H1 (cell line): ENCODE results near the gene KMT5C. TPM values are rescaled to one million over a fixed set of nuclear protein-coding genes. Genes with fewer than 3 reads are reported as not detected.

ENCODE experiments used
- CTCF ChIA-PET: fragments of 300-600 bp; sonication (Branson Sonifier 250); formaldehyde crosslinking; loops from one replicate; lab custom pipeline; 2021; ENCODE audit not compliant: partially characterized antibody; lab: Charles Lee
- POLR2A ChIA-PET: fragments of 300-600 bp; sonication (Branson Sonifier 250); formaldehyde crosslinking; loops from one replicate; lab custom pipeline; 2021; ENCODE audit warnings: inconsistent platforms; ENCODE audit not compliant: partially characterized antibody; lab: Charles Lee
- DNase-seq, 2 experiments: peaks; one replicate each; pipeline versions ENCODE4 v3.0.0 to v3.0.0-alpha.2; 2010 to 2022; ENCODE audit warnings: low spot score in 2 of 2, low read depth in 1 of 2, mixed read lengths in 1 of 2
- FAIRE-seq: peaks from 2 replicates; lab custom pipeline; 2011; peaks lifted over from hg19 to GRCh38; lab: Jason Lieb, UNC
- H2AFZ ChIP-seq: 2 replicates; pipeline ENCODE4 v1.8.1; 2012; ENCODE audit warnings: low read length, inconsistent platforms
- H2AK5ac ChIP-seq: 2 replicates; pipeline ENCODE4 v1.6.1; 2013; ENCODE audit warnings: low read depth, low read length
- H2BK120ac ChIP-seq: replicated peaks from 2 replicates; pipeline ENCODE3; 2013; ENCODE audit warnings: low read depth, low read length, inconsistent platforms
- H2BK12ac ChIP-seq: 2 replicates; pipeline ENCODE4 v1.6.1; 2013; ENCODE audit warnings: low read depth, low read length
- H2BK15ac ChIP-seq: 2 replicates; pipeline ENCODE4 v1.6.1; 2013; ENCODE audit warnings: low read length
- H2BK20ac ChIP-seq: 2 replicates; pipeline ENCODE4 v1.6.1; 2013; ENCODE audit warnings: low read length
- H2BK5ac ChIP-seq: 2 replicates; pipeline ENCODE4 v1.6.1; 2013; ENCODE audit warnings: low read depth, low read length
- H3K14ac ChIP-seq: 2 replicates; pipeline ENCODE4 v1.6.1; 2013; ENCODE audit warnings: inconsistent platforms; ENCODE audit not compliant: insufficient read length
- H3K18ac ChIP-seq: 2 replicates; pipeline ENCODE4 v1.6.1; 2013; ENCODE audit warnings: low read length; ENCODE audit errors: extremely low read depth
- H3K23ac ChIP-seq: 2 replicates; pipeline ENCODE4 v1.6.1; 2013; ENCODE audit warnings: inconsistent platforms; ENCODE audit not compliant: insufficient read length
- H3K23me2 ChIP-seq: 2 replicates; pipeline ENCODE4 v1.6.1; 2013; ENCODE audit warnings: low read depth, low read length
- H3K27ac ChIP-seq: 2 replicates; pipeline ENCODE4 v1.6.1; 2011; ENCODE audit warnings: low read depth, low read length, inconsistent platforms
- H3K27me3 ChIP-seq, 4 experiments: replicated peaks in 1 of 4; 1 replicate in 1 of 4; 2 replicates in 3 of 4; pipeline versions ENCODE4 v1.6.1 to v1.8.1; 2011 to 2013; ENCODE audit warnings: low read length in 3 of 4, mild to moderate bottlenecking in 3 of 4, inconsistent platforms in 2 of 4, mixed read lengths in 2 of 4, moderate library complexity in 1 of 4; ENCODE audit not compliant: control insufficient read depth in 3 of 4, insufficient read depth in 3 of 4; ENCODE audit errors: extremely low read depth in 1 of 4
- H3K36me3 ChIP-seq, 4 experiments: 2 replicates each; pipeline versions ENCODE4 v1.6.1 to v1.8.1; 2011 to 2013; ENCODE audit warnings: mild to moderate bottlenecking in 4 of 4, low read length in 3 of 4, moderate library complexity in 2 of 4, control low read depth in 1 of 4, inconsistent platforms in 1 of 4; ENCODE audit not compliant: insufficient read depth in 4 of 4, control insufficient read depth in 2 of 4
- H3K4ac ChIP-seq: replicated peaks from 2 replicates; pipeline ENCODE3; 2013; ENCODE audit warnings: low read length, low read depth, mixed read lengths, inconsistent platforms; ENCODE audit not compliant: insufficient read length
- H3K4me1 ChIP-seq, 4 experiments: replicated peaks in 1 of 4; 1 replicate in 1 of 4; 2 replicates in 3 of 4; pipeline versions ENCODE4 v1.6.1 to v1.8.1; 2011 to 2013; ENCODE audit warnings: low read length in 3 of 4, inconsistent platforms in 2 of 4, mixed read lengths in 1 of 4; ENCODE audit not compliant: insufficient read depth in 4 of 4, control insufficient read depth in 3 of 4
- H3K4me2 ChIP-seq, 2 experiments: 2 replicates each; pipeline versions ENCODE4 v1.6.1 to v1.8.1; 2011 to 2013; ENCODE audit warnings: low read depth in 2 of 2, low read length in 2 of 2, control low read depth in 1 of 2, inconsistent platforms in 1 of 2, mild to moderate bottlenecking in 1 of 2; ENCODE audit not compliant: insufficient read depth in 1 of 2
- H3K4me3 ChIP-seq, 4 experiments: fragments of 200-600, 300-600 bp in 1 of 4; sonication (generic), shearing (Covaris generic), sonication (Bioruptor Twin) in 1 of 4; 2 replicates each; pipeline versions ENCODE4 v1.5.1 to v1.8.1; 2011 to 2016; ENCODE audit warnings: low read length in 4 of 4, low read depth in 3 of 4, control low read depth in 2 of 4, inconsistent platforms in 2 of 4, mild to moderate bottlenecking in 2 of 4, mixed read lengths in 1 of 4, moderate library complexity in 1 of 4; ENCODE audit not compliant: insufficient read depth in 2 of 4; ENCODE audit errors: extremely low read depth in 1 of 4
- H3K56ac ChIP-seq: replicated peaks from 2 replicates; pipeline ENCODE3; 2013; ENCODE audit warnings: low read depth, mild to moderate bottlenecking, mixed read lengths, low read length, inconsistent platforms; ENCODE audit not compliant: insufficient read length
- H3K79me1 ChIP-seq: 2 replicates; pipeline ENCODE4 v1.6.1; 2013; ENCODE audit warnings: low read depth, low read length, control low read depth
- H3K79me2 ChIP-seq, 2 experiments: 2 replicates each; pipeline versions ENCODE4 v1.6.1 to v1.8.1; 2012 to 2013; ENCODE audit warnings: low read length in 2 of 2, mild to moderate bottlenecking in 2 of 2, inconsistent platforms in 1 of 2; ENCODE audit not compliant: insufficient read depth in 2 of 2, control insufficient read depth in 1 of 2
- H3K9ac ChIP-seq, 4 experiments: replicated peaks in 1 of 4; 1 replicate in 1 of 4; 2 replicates in 3 of 4; pipeline versions ENCODE4 v1.6.1 to v1.8.1; 2011 to 2013; ENCODE audit warnings: low read depth in 3 of 4, low read length in 3 of 4, control low read depth in 2 of 4, mild to moderate bottlenecking in 2 of 4, moderate library complexity in 2 of 4, inconsistent platforms in 1 of 4; ENCODE audit errors: extremely low read depth in 1 of 4
- H3K9me3 ChIP-seq, 2 experiments: 2 replicates each; pipeline versions ENCODE4 v1.6.1 to v1.8.1; 2012 to 2013; ENCODE audit warnings: mild to moderate bottlenecking in 2 of 2, moderate library complexity in 2 of 2, control low read depth in 1 of 2, inconsistent platforms in 1 of 2, low read depth in 1 of 2, low read length in 1 of 2, mixed read lengths in 1 of 2; ENCODE audit not compliant: insufficient read depth in 2 of 2
- H4K20me1 ChIP-seq, 2 experiments: replicated peaks in 1 of 2; 2 replicates each; pipeline versions ENCODE3 to v1.8.1; 2011 to 2013; ENCODE audit warnings: inconsistent platforms in 2 of 2, low read length in 2 of 2, mild to moderate bottlenecking in 1 of 2; ENCODE audit not compliant: insufficient read depth in 2 of 2, control insufficient read depth in 1 of 2
- H4K5ac ChIP-seq: 2 replicates; pipeline ENCODE4 v1.6.1; 2013; ENCODE audit warnings: low read length, low read depth, mixed read lengths, inconsistent platforms; ENCODE audit not compliant: insufficient read length
- H4K8ac ChIP-seq: 2 replicates; pipeline ENCODE4 v1.8.0; 2013; ENCODE audit warnings: mild to moderate bottlenecking, moderate library complexity, low read length, inconsistent platforms; ENCODE audit not compliant: insufficient read depth; ENCODE audit errors: extremely low read depth
- H4K91ac ChIP-seq: replicated peaks from 2 replicates; pipeline ENCODE3; 2013; ENCODE audit warnings: low read length, mixed read lengths, inconsistent platforms; ENCODE audit not compliant: insufficient read length
- BACH1 ChIP-seq: IDR thresholded peaks from 2 replicates; pipeline ENCODE4 v1.6.1; 2012; ENCODE audit warnings: low read length, improper control_type of control experiment
- PHF8 ChIP-seq: fragments of 200-600 bp; sonication (generic); conservative IDR thresholded peaks from 2 replicates; pipeline ENCODE4 v1.7.1; 2012; ENCODE audit warnings: low read depth, mild to moderate bottlenecking, inconsistent platforms, low read length, moderate library complexity
- SIX5 ChIP-seq: IDR thresholded peaks from 2 replicates; pipeline ENCODE4 v1.6.1; 2011; ENCODE audit warnings: mild to moderate bottlenecking, low read depth, low read length
- TCF12 ChIP-seq: IDR thresholded peaks from 2 replicates; pipeline ENCODE4 v1.6.1; 2011; ENCODE audit warnings: low read depth, mild to moderate bottlenecking, low read length
- whole genome bisulfite sequencing, 2 experiments: shearing (Covaris generic) in 1 of 2; methylation state at CpG; one replicate each; pipeline versions ENCODE4 v1.1.6 to v1.1.7; 2013 to 2015; ENCODE audit warnings: low lambda C conversion rate in 2 of 2, mixed read lengths in 2 of 2, inconsistent platforms in 1 of 2, low coverage in 1 of 2, missing lambda C conversion rate in 1 of 2; ENCODE audit not compliant: insufficient replicate concordance in 2 of 2, insufficient coverage in 1 of 2, insufficient read length in 1 of 2; ENCODE audit errors: extremely low coverage in 1 of 2, missing lambda C conversion rate in 1 of 2; 5-methylcytosine and 5-hydroxymethylcytosine counted together
- polyA plus RNA-seq, 7 experiments: library from polyadenylated mRNA; depleted of rRNA in 3 of 7; stranded (reverse) in 5 of 7; unstranded in 2 of 7; fragments of >200 nt in 5 of 7; fragments of 200-250 nt in 2 of 7; gene quantifications; 1 replicate in 5 of 7; 2 replicates in 1 of 7; 4 replicates in 1 of 7; pipeline versions ENCODE4 v1.2.1 to v1.2.3, GENCODE V29; 2011 to 2013; ENCODE audit warnings: missing spikeins in 2 of 7, mixed read lengths in 2 of 7
- total RNA-seq: library from RNA; stranded (reverse); fragmentation: NEBNext Ultra II Directional; extraction: Animal tissue kit (Norgen Biotek cat#: 25700); gene quantifications from 2 replicates; pipeline ENCODE4 v1.2.1, GENCODE V29; 2021
- TF ChIP-seq, protein P1 (sequence below): IDR thresholded peaks from 2 replicates; pipeline ENCODE4 v1.6.1; 2011; ENCODE audit warnings: low read depth, mild to moderate bottlenecking, low read length; ENCODE audit not compliant: insufficient read depth

Gene KMT5C
- total and polyA plus RNA-seq, 2 of the 8 experiments (the other 6 are each of a cell fraction or from before 2014, with no cell fraction given): 24.9 to 31.5 TPM

GRCh38 chr19:55304279-55304978 lies 35.2 kb upstream of the KMT5C start:
- Histone ChIP-seq H3K4me2 (no peak overlapping the region), H2BK5ac (no peak overlapping the region), H3K4me1 (peaks cover 0 to 8% (median 3%) of the 10 kb centered on the region in 4 experiments; a peak in 3 of 7 replicates), H3K14ac (no peak overlapping the region), H2BK15ac (no peak overlapping the region), H4K8ac (no peak overlapping the region), H3K4ac (no peak overlapping the region), H3K27me3 (no peaks in the 10 kb centered on the region), H4K91ac (no peak overlapping the region), H2BK20ac (no peak overlapping the region), H3K79me2 (no peaks in the 10 kb centered on the region), H3K79me1 (no peaks in the 10 kb centered on the region; the same call in 1 of the 2 replicates), H3K56ac (no peak overlapping the region), H3K36me3 (peaks cover 16 to 49% (median 38%) of the 10 kb centered on the region in 4 experiments), H2AFZ (no peak overlapping the region), H3K9me3 (no peaks in the 10 kb centered on the region), H3K27ac (no peak overlapping the region), H2AK5ac (no peak overlapping the region), H4K5ac (no peak overlapping the region), H3K4me3 (no peak overlapping the region), H4K20me1 (peaks cover 0 to 5% of the 10 kb centered on the region in 2 experiments), H3K23me2 (peaks cover 2% of the 10 kb centered on the region; the same call in 1 of the 2 replicates), H2BK120ac (no peak overlapping the region), H2BK12ac (no peak overlapping the region), H3K23ac (no peak overlapping the region), H3K18ac (no peak overlapping the region), H3K9ac (no peak overlapping the region)
- FAIRE-seq (no peak), DNase-seq (peak in 1 of 2 experiments; percentile 67)
- CTCF ChIA-PET: interaction anchor here (0.6 to 0.9 kb wide), 2 partner anchors 144 to 148 kb away, joined by 3 read pairs; no protein-coding TSS in a partner anchor
- TF ChIP-seq SIX5: peak; percentile 96
- TF ChIP-seq BACH1: no peak
- no peak for TF ChIP-seq TCF12
- no peak for TF ChIP-seq PHF8
- TF ChIP-seq, protein P1, sequence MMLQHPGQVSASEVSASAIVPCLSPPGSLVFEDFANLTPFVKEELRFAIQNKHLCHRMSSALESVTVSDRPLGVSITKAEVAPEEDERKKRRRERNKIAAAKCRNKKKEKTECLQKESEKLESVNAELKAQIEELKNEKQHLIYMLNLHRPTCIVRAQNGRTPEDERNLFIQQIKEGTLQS: 0 out of 2 replicates have a peak, but pooled peaks have one; percentile 15
- POLR2A ChIA-PET: interaction anchor here (0.7 to 1.7 kb wide), 5 partner anchors 13 to 103 kb away, joined by 3 read pairs; partner anchors contain the start of gene KMT5C
- WGBS, 2 experiments: 88% methylated on average over 15 of the region's 39 CpGs; no CpG with 5 or more reads in 1 of the 2 experiments
